HL-60 (cell line): ENCODE data around the gene VASH2.

Source experiments
- CTCF ChIP-seq: IDR thresholded peaks from one replicate; pipeline ENCODE4 v1.5.1; 2011; ENCODE audit warnings: low read length, control low read depth, inconsistent platforms; ENCODE audit not compliant: insufficient read depth
- GABPA ChIP-seq: IDR thresholded peaks from 2 replicates; pipeline ENCODE4 v1.6.1; 2012; ENCODE audit warnings: low read depth
- POLR2AphosphoS5 ChIP-seq: IDR thresholded peaks from 2 replicates; pipeline ENCODE4 v1.6.1; 2012; ENCODE audit warnings: low read depth
- REST ChIP-seq: IDR thresholded peaks from 2 replicates; pipeline ENCODE4 v1.6.1; 2012; ENCODE audit warnings: low read depth; ENCODE audit not compliant: insufficient replicate concordance
- SPI1 ChIP-seq: IDR thresholded peaks from 2 replicates; pipeline ENCODE4 v1.6.1; 2012; ENCODE audit warnings: low read depth, mild to moderate bottlenecking, borderline replicate concordance

- no peak for TF ChIP-seq GABPA
- TF ChIP-seq POLR2AphosphoS5: no peak
- no peak for TF ChIP-seq CTCF
- TF ChIP-seq REST: no peak
- TF ChIP-seq SPI1: no peak
Measured at GRCh38 chr1:212979340-212980122, 29.2 kb downstream of the VASH2 start.
